DOHH2 (cell line): ENCODE results near the gene PDZRN4.

Experiments used
- CTCF ChIP-seq: fragments of 200-600 bp; sonication (generic); IDR thresholded peaks from one replicate; pipeline ENCODE4 v1.5.1; 2014; ENCODE audit warnings: antibody characterized with exemption, mild to moderate bottlenecking, low read depth, low read length; ENCODE audit not compliant: poor library complexity, severe bottlenecking
- EZH2phosphoT487 ChIP-seq: fragments of 200-600 bp; sonication (generic); IDR thresholded peaks from 2 replicates; pipeline ENCODE4 v1.6.1; 2017; ENCODE audit warnings: borderline replicate concordance, mild to moderate bottlenecking, antibody characterized with exemption, low read length, moderate library complexity, mixed read lengths

GRCh38 chr12:41302979-41303403 lies 114.9 kb downstream of the PDZRN4 start:
- TF ChIP-seq CTCF (no peak), EZH2phosphoT487 (no peak)
